Natural killer cell (primary cell): ENCODE results near the gene DLK2. TPM values are rescaled to one million over a fixed set of nuclear protein-coding genes. Genes with fewer than 3 reads are reported as not detected.

Experiments used
- ATAC-seq, 3 donors: fragments of 150-1000 bp in 2 of 3; fragments of 200-7000 bp in 1 of 3; cut with Tn5 transposase; 1 replicate in 1 of 3; 2 replicates in 2 of 3; pipeline ENCODE4 v1.10.0; 2021; ENCODE audit warnings: mild to moderate bottlenecking in 2 of 3, moderate library complexity in 2 of 3
- DNase-seq, 2 donors: peaks; one replicate each; pipeline versions ENCODE4 v3.0.0 to v3.0.0-alpha.2; 2013 to 2021; ENCODE audit warnings: mixed read lengths in 1 of 2
- H3K27ac ChIP-seq: one replicate; pipeline ENCODE4 v1.5.1; 2013; ENCODE audit warnings: mild to moderate bottlenecking, low read length
- H3K27me3 ChIP-seq: one replicate; pipeline ENCODE4 v1.6.1; 2013; ENCODE audit warnings: low read length; ENCODE audit not compliant: control insufficient read depth, insufficient read depth
- H3K36me3 ChIP-seq: one replicate; pipeline ENCODE4 v1.6.1; 2013; ENCODE audit warnings: low read length; ENCODE audit not compliant: control insufficient read depth, insufficient read depth
- H3K4me1 ChIP-seq: one replicate; pipeline ENCODE4 v1.6.1; 2013; ENCODE audit warnings: low read length; ENCODE audit not compliant: control insufficient read depth, insufficient read depth
- H3K4me3 ChIP-seq: one replicate; pipeline ENCODE4 v1.5.1; 2013; ENCODE audit warnings: low read length
- H3K9me3 ChIP-seq: one replicate; pipeline ENCODE4 v1.6.1; 2013; ENCODE audit warnings: low read length; ENCODE audit not compliant: control insufficient read depth, insufficient read depth
- H3K27ac Mint-ChIP-seq, 2 donors: one replicate each; pipeline ENCODE4 v1.8.0; 2022; ENCODE audit warnings: mild to moderate bottlenecking in 2 of 2, mixed read lengths in 2 of 2, moderate library complexity in 1 of 2
- H3K27me3 Mint-ChIP-seq, 2 donors: one replicate each; pipeline ENCODE4 v1.8.0; 2022; ENCODE audit warnings: low read depth in 2 of 2, mixed read lengths in 2 of 2
- H3K36me3 Mint-ChIP-seq: one replicate; pipeline ENCODE4 v1.8.0; 2022; ENCODE audit warnings: mixed read lengths
- H3K4me1 Mint-ChIP-seq, 2 donors: one replicate each; pipeline ENCODE4 v1.8.0; 2022; ENCODE audit warnings: mixed read lengths in 2 of 2
- H3K4me3 Mint-ChIP-seq: one replicate; pipeline ENCODE4 v1.8.0; 2022; ENCODE audit warnings: mild to moderate bottlenecking, moderate library complexity, mixed read lengths
- H3K9me3 Mint-ChIP-seq, 2 donors: one replicate each; pipeline ENCODE4 v1.8.0; 2022; ENCODE audit warnings: mixed read lengths in 2 of 2
- CTCF ChIP-seq: fragments of 200-600 bp; IDR thresholded peaks from one replicate; pipeline ENCODE4 v1.8.0; 2022; ENCODE audit warnings: antibody characterized with exemption
- WGBS: methylation state at CpG from one replicate; pipeline ENCODE4 v1.1.7; 2013; ENCODE audit warnings: missing lambda C conversion rate; ENCODE audit not compliant: insufficient coverage; 5-methylcytosine and 5-hydroxymethylcytosine counted together
- intact Hi-C: fragments of 100-400 bp; cut with micrococcal nuclease; formaldehyde crosslinking; loops from one replicate; pipeline ENCODE4 v1.14.2; 2022
- total RNA-seq, 4 donors: library from RNA; stranded (reverse); fragments of 120-200 nt in 1 of 4; gene quantifications; one replicate each; pipeline versions ENCODE4 v1.2.3 to v1.2.4, GENCODE V29; 2013 to 2022

The DLK2 gene
- total RNA-seq, 3 donors from 2014 or later (not counting 1 experiment from before 2014, with no cell fraction given), result not detected

GRCh38 chr6:43453831-43454230, 1.5 kb downstream of the DLK2 start:
- TF ChIP-seq CTCF, result no peak
- Mint-ChIP-seq H3K27ac (peak overlapping the region in 1 of 2 donors; percentile 78), H3K4me3 (peak overlapping the region; percentile 91)

DNA sequence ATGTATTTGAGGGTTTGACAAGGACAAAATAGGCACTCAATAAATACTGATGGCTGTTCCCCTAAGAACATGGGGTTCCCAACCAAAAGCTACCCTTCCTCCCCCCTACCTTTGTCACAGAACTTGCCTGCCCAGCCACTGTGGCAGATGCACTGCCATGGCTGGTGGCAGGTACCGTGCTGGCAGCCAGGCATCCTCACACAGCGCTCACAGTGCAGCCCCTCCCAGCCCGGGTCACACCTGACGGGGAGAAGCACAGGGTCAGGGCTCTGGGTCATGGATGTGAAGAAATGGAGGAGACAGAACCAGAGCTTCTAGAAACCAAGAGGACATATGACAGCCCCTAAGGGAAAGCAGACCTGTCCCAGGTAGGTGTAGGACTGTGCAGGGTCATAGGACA, 2.5 kb downstream of the DLK2 start:
- no peak for TF ChIP-seq CTCF
- intact Hi-C loops, result no loop called here
- Histone ChIP-seq H3K4me1 (peaks cover 16% of the 10 kb centered on the region), H3K27ac (no peak overlapping the region), H3K9me3 (no peaks in the 10 kb centered on the region), H3K4me3 (no peak overlapping the region), H3K36me3 (peaks cover 38% of the 10 kb centered on the region), H3K27me3 (peaks cover 2% of the 10 kb centered on the region)
- 94% methylated on average over 4 of the region's 4 CpGs for WGBS
- peaks cover 7 to 8% of the 10 kb centered on the region in 2 donors for H3K27me3 Mint-ChIP-seq
- H3K36me3 Mint-ChIP-seq, result no peaks in the 10 kb centered on the region
- no peak overlapping the region for H3K27ac Mint-ChIP-seq
- DNase-seq (no peak), ATAC-seq (no peak)
- H3K9me3 Mint-ChIP-seq, result no peaks in the 10 kb centered on the region
- peaks cover 16 to 25% of the 10 kb centered on the region in 2 donors for H3K4me1 Mint-ChIP-seq
- H3K4me3 Mint-ChIP-seq, result peak overlapping the region; percentile 91

More at GRCh38 chr6:43453831-43454230, 1.5 kb downstream of the DLK2 start:
- Mint-ChIP-seq H3K27me3 (peaks cover 7 to 8% of the 10 kb centered on the region in 2 donors), H3K9me3 (no peaks in the 10 kb centered on the region), H3K36me3 (no peaks in the 10 kb centered on the region), H3K4me1 (peaks cover 16 to 25% of the 10 kb centered on the region in 2 donors)
- H3K9me3 ChIP-seq, result no peaks in the 10 kb centered on the region
- no peak for ATAC-seq
- no peak overlapping the region for H3K4me3 ChIP-seq
- no peak for DNase-seq
- H3K36me3 ChIP-seq, result peaks cover 31% of the 10 kb centered on the region
- no peak overlapping the region for H3K27ac ChIP-seq
- peaks cover 2% of the 10 kb centered on the region for H3K27me3 ChIP-seq
- intact Hi-C loops, result loop anchor here (2.0 kb wide), 1 partner anchor 27 kb away; the partner anchor contains the start of gene ABCC10
- H3K4me1 ChIP-seq, result peaks cover 16% of the 10 kb centered on the region

- peaks cover 16 to 28% of the 10 kb centered on the region in 2 donors for H3K4me1 Mint-ChIP-seq
- H3K4me3 Mint-ChIP-seq, result no peak overlapping the region
- H3K27me3 Mint-ChIP-seq, result peaks cover 4 to 8% of the 10 kb centered on the region in 2 donors
- Histone ChIP-seq H3K4me3 (no peak overlapping the region), H3K27ac (no peak overlapping the region), H3K27me3 (peaks cover 2% of the 10 kb centered on the region), H3K9me3 (no peaks in the 10 kb centered on the region), H3K36me3 (peaks cover 47% of the 10 kb centered on the region), H3K4me1 (peaks cover 16% of the 10 kb centered on the region)
- ATAC-seq (no peak), DNase-seq (no peak)
- no peaks in the 10 kb centered on the region for H3K36me3 Mint-ChIP-seq
- intact Hi-C loops, result no loop called here
- WGBS, result 93% methylated on average over 8 of the region's 8 CpGs
- TF ChIP-seq CTCF, result no peak
- H3K9me3 Mint-ChIP-seq, result no peaks in the 10 kb centered on the region
- H3K27ac Mint-ChIP-seq, result no peak overlapping the region
Measured at GRCh38 chr6:43451939-43452338, 3.4 kb downstream of the DLK2 start.

GRCh38 chr6:43451348-43451747, 4.0 kb downstream of the DLK2 start:
- Mint-ChIP-seq H3K36me3 (no peaks in the 10 kb centered on the region), H3K4me3 (no peak overlapping the region), H3K4me1 (peaks cover 16 to 25% of the 10 kb centered on the region in 2 donors), H3K9me3 (no peaks in the 10 kb centered on the region), H3K27me3 (peaks cover 0 to 4% of the 10 kb centered on the region in 2 donors), H3K27ac (no peak overlapping the region)
- H3K4me3 ChIP-seq, result no peak overlapping the region
- no peak for ATAC-seq
- no peaks in the 10 kb centered on the region for H3K9me3 ChIP-seq
- H3K36me3 ChIP-seq, result peaks cover 47% of the 10 kb centered on the region
- DNase-seq, result no peak
- H3K4me1 ChIP-seq, result peaks cover 16% of the 10 kb centered on the region
- intact Hi-C loops, result no loop called here
- H3K27ac ChIP-seq, result no peak overlapping the region
- WGBS, result no CpG with 5 or more reads among the region's 4 CpGs
- peaks cover 2% of the 10 kb centered on the region for H3K27me3 ChIP-seq
- TF ChIP-seq CTCF, result no peak
